ENCODE results near the gene SOX30. TPM values are rescaled to one million over a fixed set of nuclear protein-coding genes. Genes with fewer than 3 reads are reported as not detected.

The SOX30 gene
- total RNA-seq, 3 donors from 2014 or later (not counting 1 experiment from before 2014, with no cell fraction given): 0.09 TPM; not detected in 2

- H3K4me3 ChIP-seq (ENCODE audit: low read length): no peak overlapping the region
- no peak overlapping the region for H3K27ac Mint-ChIP-seq
These were observed 69.3 kb downstream of the SOX30 start for GRCh38 chr5:157582731-157583620.

GRCh38 chr5:157581901-157582300, 70.3 kb downstream of the SOX30 start:
- no peaks in the 10 kb centered on the region for H3K36me3 Mint-ChIP-seq
- H3K27ac Mint-ChIP-seq: no peak overlapping the region
- no peak overlapping the region for H3K4me3 Mint-ChIP-seq
- ATAC-seq (no peak), DNase-seq (no peak)
- H3K27me3 ChIP-seq (ENCODE audit: control insufficient read depth, insufficient read depth, low read length): no peaks in the 10 kb centered on the region
- 92% methylated on average over 5 of the region's 5 CpGs for WGBS (ENCODE audit: insufficient coverage)
- H3K9me3 Mint-ChIP-seq: no peaks in the 10 kb centered on the region
- no peak for TF ChIP-seq CTCF (IDR thresholded peaks at IDR 0.05)
- no peaks in the 10 kb centered on the region for H3K36me3 ChIP-seq (ENCODE audit: control insufficient read depth, insufficient read depth, low read length)
- H3K9me3 ChIP-seq (ENCODE audit: control insufficient read depth, insufficient read depth, low read length): no peaks in the 10 kb centered on the region
- H3K27me3 Mint-ChIP-seq (ENCODE audit: low read depth in 2 of 2): peaks cover 0 to 4% of the 10 kb centered on the region in 2 donors
- H3K27ac ChIP-seq (ENCODE audit: low read length): no peak overlapping the region
- H3K4me1 ChIP-seq (ENCODE audit: control insufficient read depth, insufficient read depth, low read length): no peaks in the 10 kb centered on the region
- H3K4me3 ChIP-seq (ENCODE audit: low read length): no peak overlapping the region
- intact Hi-C loops (cut with micrococcal nuclease): no loop called here
- H3K4me1 Mint-ChIP-seq: no peaks in the 10 kb centered on the region

More at GRCh38 chr5:157582731-157583620, 69.3 kb downstream of the SOX30 start:
- H3K4me3 Mint-ChIP-seq: no peak overlapping the region
- ATAC-seq: no peak
- Histone ChIP-seq H3K36me3 (ENCODE audit: control insufficient read depth, insufficient read depth, low read length) (no peaks in the 10 kb centered on the region), H3K27me3 (ENCODE audit: control insufficient read depth, insufficient read depth, low read length) (no peaks in the 10 kb centered on the region), H3K4me1 (ENCODE audit: control insufficient read depth, insufficient read depth, low read length) (no peaks in the 10 kb centered on the region), H3K9me3 (ENCODE audit: control insufficient read depth, insufficient read depth, low read length) (no peaks in the 10 kb centered on the region), H3K27ac (ENCODE audit: low read length) (no peak overlapping the region)
- H3K4me1 Mint-ChIP-seq: no peaks in the 10 kb centered on the region
- H3K27me3 Mint-ChIP-seq (ENCODE audit: low read depth in 2 of 2): no peaks in the 10 kb centered on the region
- intact Hi-C loops (cut with micrococcal nuclease): no loop called here
- DNase-seq: peak in 1 of 2 donors; percentile 29
- no peaks in the 10 kb centered on the region for H3K9me3 Mint-ChIP-seq
- WGBS (ENCODE audit: insufficient coverage): 79% methylated on average over 9 of the region's 10 CpGs
- no peak for TF ChIP-seq CTCF (IDR thresholded peaks at IDR 0.05)
- no peaks in the 10 kb centered on the region for H3K36me3 Mint-ChIP-seq

GRCh38 chr5:157578079-157578780, 74.0 kb downstream of the SOX30 start:
- Mint-ChIP-seq H3K27me3 (ENCODE audit: low read depth in 2 of 2) (peaks cover 21 to 22% of the 10 kb centered on the region in 2 donors), H3K36me3 (no peaks in the 10 kb centered on the region), H3K4me1 (peaks cover 11 to 12% of the 10 kb centered on the region in 2 donors), H3K4me3 (no peak overlapping the region), H3K27ac (no peak overlapping the region), H3K9me3 (no peaks in the 10 kb centered on the region)
- Histone ChIP-seq H3K36me3 (ENCODE audit: control insufficient read depth, insufficient read depth, low read length) (no peaks in the 10 kb centered on the region), H3K9me3 (ENCODE audit: control insufficient read depth, insufficient read depth, low read length) (no peaks in the 10 kb centered on the region), H3K4me1 (ENCODE audit: control insufficient read depth, insufficient read depth, low read length) (peaks cover 18% of the 10 kb centered on the region), H3K27me3 (ENCODE audit: control insufficient read depth, insufficient read depth, low read length) (peaks cover 18% of the 10 kb centered on the region), H3K27ac (ENCODE audit: low read length) (no peak overlapping the region), H3K4me3 (ENCODE audit: low read length) (no peak overlapping the region)
- DNase-seq (no peak), ATAC-seq (no peak)
- no peak for TF ChIP-seq CTCF (IDR thresholded peaks at IDR 0.05)
- 94% methylated on average over 4 of the region's 6 CpGs for WGBS (ENCODE audit: insufficient coverage)
- intact Hi-C loops (cut with micrococcal nuclease): no loop called here
